Activated CD4-positive, alpha-beta T cell treated with anti-CD3 and anti-CD28 coated beads, Interleukin-2, amount 10 ng/mL, durations not matched to agents 7 days and 5 days (primary cell): ENCODE data around the gene ANO6. TPM values are rescaled to one million over a fixed set of nuclear protein-coding genes. Genes with fewer than 3 reads are reported as not detected.

Experiments
- CTCF ChIA-PET: fragments of 350-600 bp; sonication (Branson Sonifier 250); formaldehyde crosslinking; loops from one replicate; lab custom pipeline; 2021; ENCODE audit warnings: antibody characterized with exemption; lab: Charles Lee
- POLR2A ChIA-PET: fragments of 350-600 bp; sonication (Branson Sonifier 250); formaldehyde crosslinking; loops from one replicate; lab custom pipeline; 2021; ENCODE audit warnings: antibody characterized with exemption; lab: Charles Lee
- DNase-seq: peaks from one replicate; pipeline ENCODE4 v3.0.0-alpha.2; 2020
- H3K27ac Mint-ChIP-seq: one replicate; pipeline ENCODE4 v1.8.0; 2021; ENCODE audit warnings: mild to moderate bottlenecking, moderate library complexity, mixed read lengths
- H3K27me3 Mint-ChIP-seq: one replicate; pipeline ENCODE4 v1.8.0; 2021; ENCODE audit warnings: mixed read lengths
- H3K36me3 Mint-ChIP-seq: one replicate; pipeline ENCODE4 v1.8.0; 2021; ENCODE audit warnings: low read depth, mixed read lengths
- H3K4me1 Mint-ChIP-seq: one replicate; pipeline ENCODE4 v1.8.0; 2021; ENCODE audit warnings: mixed read lengths
- H3K4me3 Mint-ChIP-seq: one replicate; pipeline ENCODE4 v1.8.0; 2021; ENCODE audit warnings: mild to moderate bottlenecking, moderate library complexity, mixed read lengths
- H3K9me3 Mint-ChIP-seq: one replicate; pipeline ENCODE4 v1.8.0; 2021; ENCODE audit warnings: mixed read lengths
- total RNA-seq, 2 experiments: library from RNA; stranded (reverse); gene quantifications; one replicate each; pipeline ENCODE4 v1.2.3, GENCODE V29; 2021

ANO6 gene
- total RNA-seq, 2 experiments from 2014 or later, result 27.3 to 32.0 TPM

- Mint-ChIP-seq H3K27ac (no peak overlapping the region), H3K9me3 (peaks cover 2% of the 10 kb centered on the region), H3K4me3 (no peak overlapping the region), H3K27me3 (no peaks in the 10 kb centered on the region), H3K36me3 (peaks cover 14% of the 10 kb centered on the region), H3K4me1 (no peaks in the 10 kb centered on the region)
- CTCF ChIA-PET, result interaction anchor here (1.2 kb wide), 1 partner anchor 17 kb away, joined by 3 read pairs; no protein-coding TSS in a partner anchor
- no peak for DNase-seq
- POLR2A ChIA-PET, result no interaction called here
Observed at GRCh38 chr12:45276154-45276755, 60.4 kb downstream of the ANO6 start.

- CTCF ChIA-PET, result interaction anchor here (0.5 kb wide), 1 partner anchor 228 kb away, joined by 4 read pairs; the partner anchor contains the start of gene DBX2
- Mint-ChIP-seq H3K4me3 (no peak overlapping the region), H3K27ac (no peak overlapping the region), H3K4me1 (no peaks in the 10 kb centered on the region), H3K9me3 (peaks cover 2% of the 10 kb centered on the region), H3K27me3 (no peaks in the 10 kb centered on the region), H3K36me3 (peaks cover 17% of the 10 kb centered on the region)
- POLR2A ChIA-PET, result no interaction called here
- DNase-seq, result no peak
Observed at GRCh38 chr12:45278447-45278846, 62.6 kb downstream of the ANO6 start.

GRCh38 chr12:45279931-45280830, 64.3 kb downstream of the ANO6 start:
- Mint-ChIP-seq H3K27ac (no peak overlapping the region), H3K4me3 (no peak overlapping the region), H3K9me3 (peaks cover 2% of the 10 kb centered on the region), H3K27me3 (no peaks in the 10 kb centered on the region), H3K36me3 (peaks cover 17% of the 10 kb centered on the region), H3K4me1 (no peaks in the 10 kb centered on the region)
- ChIA-PET CTCF (interaction anchor here (0.6 kb wide), 1 partner anchor 77 kb away, joined by 3 read pairs; no protein-coding TSS in a partner anchor), POLR2A (interaction anchor here (0.6 kb wide), 1 partner anchor 725 kb away, joined by 3 read pairs; no protein-coding TSS in a partner anchor)
- no peak for DNase-seq

DNA sequence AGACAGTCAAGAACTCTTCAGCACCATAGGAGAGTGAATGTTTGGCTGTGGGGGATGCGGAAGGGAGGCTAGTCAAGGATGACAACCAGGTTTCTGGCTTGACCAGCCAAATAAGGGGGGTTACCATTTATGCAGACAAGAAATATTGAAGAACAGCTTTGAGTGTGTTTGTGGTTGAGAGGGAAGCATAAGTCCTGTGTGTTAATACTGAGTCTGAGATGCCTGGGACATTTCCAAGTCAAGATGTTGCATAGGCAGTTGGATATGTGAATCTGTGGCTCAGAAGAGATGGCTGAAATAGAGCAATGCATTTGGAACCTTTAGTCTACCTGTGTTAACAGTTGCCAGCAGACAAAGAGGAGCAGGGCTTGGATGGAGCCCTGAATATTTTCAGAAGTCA, 66.1 kb downstream of the ANO6 start:
- CTCF ChIA-PET, result no interaction called here

GRCh38 chr12:45282411-45282810, 66.5 kb downstream of the ANO6 start:
- DNase-seq, result no peak
- POLR2A ChIA-PET, result no interaction called here
- Mint-ChIP-seq H3K27me3 (no peaks in the 10 kb centered on the region), H3K36me3 (peaks cover 17% of the 10 kb centered on the region), H3K27ac (no peak overlapping the region), H3K9me3 (peaks cover 2% of the 10 kb centered on the region), H3K4me3 (no peak overlapping the region), H3K4me1 (no peaks in the 10 kb centered on the region)
- CTCF ChIA-PET, result no interaction called here

More for the DNA sequence above, 66.1 kb downstream of the ANO6 start:
- Mint-ChIP-seq H3K36me3 (peaks cover 17% of the 10 kb centered on the region), H3K27me3 (no peaks in the 10 kb centered on the region), H3K4me1 (no peaks in the 10 kb centered on the region), H3K27ac (no peak overlapping the region), H3K4me3 (no peak overlapping the region), H3K9me3 (peaks cover 2% of the 10 kb centered on the region)
- POLR2A ChIA-PET, result no interaction called here
- no peak for DNase-seq

DNA sequence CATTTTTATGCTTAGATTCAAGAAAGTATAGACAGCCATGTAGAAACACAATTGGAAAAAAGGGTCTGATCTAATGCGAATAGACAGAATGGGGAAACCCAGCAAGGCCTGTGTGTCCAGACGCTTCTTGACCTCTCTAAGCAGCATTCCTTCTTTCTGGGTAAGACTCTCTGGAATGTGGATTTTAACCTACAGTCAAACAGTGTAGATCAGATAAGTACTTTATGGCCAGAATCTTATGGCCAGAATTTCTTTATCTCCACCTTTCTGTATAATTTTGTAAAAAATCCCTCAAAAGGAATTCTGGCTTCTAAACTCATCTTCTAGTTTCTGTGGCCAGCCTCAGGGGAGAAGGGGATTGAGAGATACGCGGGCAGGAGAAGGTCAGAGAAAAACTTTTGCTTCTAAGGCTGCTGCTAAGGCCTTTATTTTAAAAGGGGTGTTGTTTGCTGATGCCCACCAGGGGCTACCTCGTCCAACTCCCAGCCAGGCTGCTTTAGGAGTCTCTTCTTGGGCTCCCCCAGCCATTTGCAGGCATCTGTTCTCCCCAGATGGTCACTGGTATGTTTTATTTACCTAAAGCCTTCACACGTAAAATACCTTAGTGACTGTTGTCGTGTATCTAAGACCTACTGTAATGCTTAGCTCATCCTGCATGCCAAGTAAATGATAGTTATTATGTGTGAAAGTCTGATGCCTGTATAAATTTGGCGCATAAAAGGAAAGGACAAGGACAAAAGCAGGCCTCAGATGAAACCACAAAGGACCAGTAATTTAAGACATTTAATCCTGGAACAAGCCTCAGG, 68.4 kb downstream of the ANO6 start:
- POLR2A ChIA-PET, result no interaction called here
- DNase-seq, result no peak
- Mint-ChIP-seq H3K27ac (no peak overlapping the region), H3K4me3 (no peak overlapping the region), H3K9me3 (peaks cover 2% of the 10 kb centered on the region), H3K36me3 (peaks cover 13% of the 10 kb centered on the region), H3K27me3 (no peaks in the 10 kb centered on the region), H3K4me1 (no peaks in the 10 kb centered on the region)
- CTCF ChIA-PET, result no interaction called here

DNA sequence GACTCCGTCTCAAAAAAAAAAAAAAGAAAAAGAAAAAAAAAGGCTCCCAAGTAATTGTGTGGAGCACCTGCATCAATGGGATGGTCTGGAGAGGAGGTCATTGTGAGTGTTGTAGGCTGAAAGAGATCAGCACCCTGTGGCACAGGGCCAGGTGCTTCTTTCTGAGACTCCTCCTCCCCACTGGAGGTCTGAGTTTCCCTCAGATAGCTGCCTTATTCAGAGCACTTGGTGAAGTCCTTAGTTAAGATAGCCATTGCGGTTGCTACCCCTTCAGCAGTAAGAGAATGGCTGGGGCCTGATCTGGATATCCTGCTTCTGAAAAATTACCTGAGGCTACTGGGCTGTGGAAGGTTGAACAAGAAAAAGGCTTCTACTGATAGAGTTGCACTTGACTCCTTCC, 69.8 kb downstream of the ANO6 start:
- POLR2A ChIA-PET, result no interaction called here
- H3K27ac Mint-ChIP-seq, result no peak overlapping the region
- no peaks in the 10 kb centered on the region for H3K27me3 Mint-ChIP-seq
- peaks cover 9% of the 10 kb centered on the region for H3K36me3 Mint-ChIP-seq
- no peaks in the 10 kb centered on the region for H3K4me1 Mint-ChIP-seq
- H3K4me3 Mint-ChIP-seq, result no peak overlapping the region
- peaks cover 2% of the 10 kb centered on the region for H3K9me3 Mint-ChIP-seq
- no peak for DNase-seq
- CTCF ChIA-PET, result no interaction called here

GRCh38 chr12:45286621-45287020, 70.7 kb downstream of the ANO6 start:
- POLR2A ChIA-PET, result no interaction called here

DNA sequence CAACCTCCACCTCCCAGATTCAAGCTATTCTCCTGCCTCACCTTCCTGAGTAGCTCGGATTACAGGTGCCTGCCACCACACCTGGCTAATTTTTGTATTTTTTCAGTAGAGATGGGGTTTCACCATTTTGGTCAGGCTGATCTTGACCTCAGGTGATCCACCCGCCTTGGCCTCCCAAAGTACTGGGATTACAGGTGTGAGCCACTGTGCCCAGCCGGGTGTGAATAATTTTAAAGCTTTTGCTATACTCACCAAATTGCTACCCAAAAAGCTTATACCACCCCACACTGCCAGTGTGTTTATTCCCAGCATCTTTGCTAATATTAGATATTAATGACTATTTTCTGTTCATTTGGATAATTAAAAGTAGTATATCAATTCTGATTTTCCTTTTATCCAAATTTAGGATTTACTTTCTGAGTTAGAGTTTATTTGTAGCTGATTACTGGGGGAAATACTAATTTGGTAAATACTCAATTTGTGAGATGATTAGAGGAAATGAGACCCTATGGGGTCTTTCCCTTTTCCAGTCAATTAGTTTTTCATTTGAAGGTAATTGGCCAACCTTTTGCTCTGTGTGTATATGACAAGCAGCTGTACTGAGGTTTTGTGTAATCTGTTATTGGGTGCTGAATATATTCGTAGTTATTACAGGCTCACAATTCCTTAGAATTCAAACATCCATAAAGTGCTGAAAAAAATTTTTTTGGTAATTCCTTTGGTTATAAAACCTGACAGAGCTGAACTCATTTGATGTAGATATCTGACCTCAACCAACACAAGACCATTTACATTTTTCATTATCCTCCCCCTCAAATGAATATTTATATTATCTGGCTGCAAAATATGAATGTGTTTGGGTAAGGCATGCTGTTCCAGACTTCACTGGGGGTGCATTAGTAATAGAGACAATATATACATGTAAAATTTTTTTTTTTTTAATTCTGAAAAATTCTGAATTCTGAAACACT, 73.6 kb downstream of the ANO6 start:
- POLR2A ChIA-PET, result no interaction called here
- Mint-ChIP-seq H3K27ac (no peak overlapping the region), H3K9me3 (no peaks in the 10 kb centered on the region), H3K4me1 (no peaks in the 10 kb centered on the region), H3K4me3 (no peak overlapping the region), H3K36me3 (no peaks in the 10 kb centered on the region), H3K27me3 (no peaks in the 10 kb centered on the region)
- DNase-seq, result no peak
- CTCF ChIA-PET, result interaction anchor here (0.7 kb wide), 2 partner anchors 12 to 75 kb away, joined by 3 read pairs; no protein-coding TSS in a partner anchor

More at GRCh38 chr12:45286621-45287020, 70.7 kb downstream of the ANO6 start:
- Mint-ChIP-seq H3K27ac (no peak overlapping the region), H3K4me1 (no peaks in the 10 kb centered on the region), H3K4me3 (no peak overlapping the region), H3K9me3 (no peaks in the 10 kb centered on the region), H3K27me3 (no peaks in the 10 kb centered on the region), H3K36me3 (peaks cover 4% of the 10 kb centered on the region)
- DNase-seq, result no peak
- CTCF ChIA-PET, result interaction anchor here (1.0 kb wide), 1 partner anchor 17 kb away, joined by 3 read pairs; no protein-coding TSS in a partner anchor

GRCh38 chr12:45290216-45290605, 74.3 kb downstream of the ANO6 start:
- no peak overlapping the region for H3K4me3 Mint-ChIP-seq
- no peak overlapping the region for H3K27ac Mint-ChIP-seq
- no peaks in the 10 kb centered on the region for H3K36me3 Mint-ChIP-seq
- POLR2A ChIA-PET, result no interaction called here
- H3K4me1 Mint-ChIP-seq, result no peaks in the 10 kb centered on the region
- H3K27me3 Mint-ChIP-seq, result no peaks in the 10 kb centered on the region
- CTCF ChIA-PET, result no interaction called here
- no peak for DNase-seq
- H3K9me3 Mint-ChIP-seq, result no peaks in the 10 kb centered on the region

- DNase-seq, result no peak
- Mint-ChIP-seq H3K27me3 (no peaks in the 10 kb centered on the region), H3K4me1 (no peaks in the 10 kb centered on the region), H3K36me3 (no peaks in the 10 kb centered on the region), H3K27ac (no peak overlapping the region), H3K4me3 (no peak overlapping the region), H3K9me3 (no peaks in the 10 kb centered on the region)
- CTCF ChIA-PET, result no interaction called here
- POLR2A ChIA-PET, result no interaction called here
Observed at GRCh38 chr12:45291518-45291917, 75.6 kb downstream of the ANO6 start.
